ENCODE results near the gene RACK1. TPM values are rescaled to one million over a fixed set of nuclear protein-coding genes. Genes with fewer than 3 reads are reported as not detected.

Gene RACK1
- total and polyA plus RNA-seq, 2 of the 13 experiments (the other 11 are each of a cell fraction or from before 2014, with no cell fraction given): 2,514 to 6,141 TPM

DNA sequence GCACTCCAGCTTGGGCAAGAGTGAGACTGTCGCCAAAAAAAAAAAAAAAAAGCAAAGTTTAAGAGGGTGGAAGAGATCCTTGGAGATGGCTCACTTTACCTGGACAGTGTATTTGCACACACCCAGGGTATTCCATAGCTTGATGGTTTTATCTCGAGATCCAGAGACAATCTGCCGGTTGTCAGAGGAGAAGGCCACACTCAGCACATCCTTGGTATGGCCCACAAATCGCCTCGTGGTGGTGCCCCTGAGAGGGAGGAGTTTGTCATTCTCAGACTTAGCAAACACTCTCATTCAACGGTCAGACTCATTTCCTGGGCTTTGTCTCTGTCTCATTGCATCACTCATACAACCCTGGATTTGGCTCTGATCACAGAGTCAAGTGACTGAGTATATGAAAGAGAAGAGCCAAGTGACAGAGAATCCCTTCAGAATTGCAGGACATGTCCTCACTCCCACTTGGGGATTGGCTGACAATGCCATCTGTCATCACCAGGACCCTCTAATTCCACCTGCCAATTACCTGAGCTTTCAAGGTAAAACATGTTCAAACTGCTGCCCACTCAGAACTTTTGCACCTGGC, 2.2 kb downstream of the RACK1 start (continued):
- TF ChIP-seq THAP11 (CRISPR knock-in tag; IDR thresholded peaks at IDR 0.05) (0 out of 2 replicates have a peak, but pooled peaks have one; percentile 24), ZNF782 (CRISPR knock-in tag; IDR thresholded peaks at IDR 0.05; ENCODE audit: borderline replicate concordance) (no peak), MTF2 (CRISPR knock-in tag; IDR thresholded peaks at IDR 0.05; ENCODE audit: borderline replicate concordance) (no peak), ZNF296 (CRISPR knock-in tag; conservative IDR thresholded peaks at IDR 0.05) (no peak), ARID3A (IDR thresholded peaks at IDR 0.05; ENCODE audit: low read depth, low read length) (0 out of 2 replicates have a peak, but pooled peaks have one; percentile 17), STAT6 (CRISPR knock-in tag; IDR thresholded peaks at IDR 0.05; ENCODE audit: borderline replicate concordance) (no peak), PRDM10 (CRISPR knock-in tag; IDR thresholded peaks at IDR 0.05; ENCODE audit: low read depth) (peak; percentile 79), ZNF614 (CRISPR knock-in tag; IDR thresholded peaks at IDR 0.05; ENCODE audit: borderline replicate concordance) (peak; percentile 25; the same call in 1 of the 2 replicates), ZNF646 (CRISPR knock-in tag; IDR thresholded peaks at IDR 0.05) (no peak), FOXP1 (IDR thresholded peaks at IDR 0.05) (no peak), FOXP1 (CRISPR knock-in tag; IDR thresholded peaks at IDR 0.05) (no peak), ZNF503 (CRISPR knock-in tag; IDR thresholded peaks at IDR 0.05) (no peak)

Data from HepG2 (cell line).